Gastroesophageal sphincter (tissue), 4 donors: Measurements from ENCODE around the gene MYO1D. TPM values are rescaled to one million over a fixed set of nuclear protein-coding genes. Genes with fewer than 3 reads are reported as not detected.

ENCODE experiments used
- ATAC-seq: fragments of 150-250 bp; one replicate; pipeline ENCODE4 v1.9.1; 2016; ENCODE audit warnings: mild to moderate bottlenecking, moderate library complexity
- H3K27ac ChIP-seq, 4 donors: fragments of 200-600 bp; sonication (generic) in 3 of 4; 1 replicate in 3 of 4; 2 replicates in 1 of 4; pipeline ENCODE4 v1.5.1; 2016 to 2019
- H3K27me3 ChIP-seq: fragments of 200-600 bp; sonication (generic); one replicate; pipeline ENCODE4 v1.5.1; 2019
- H3K36me3 ChIP-seq, 2 donors: fragments of 200-600 bp; sonication (generic); one replicate each; pipeline ENCODE4 v1.5.1; 2019; ENCODE audit warnings: control low read depth in 1 of 2
- H3K4me1 ChIP-seq, 3 donors: fragments of 200-600 bp; sonication (generic); 1 replicate in 2 of 3; 2 replicates in 1 of 3; pipeline ENCODE4 v1.5.1; 2016 to 2019; ENCODE audit warnings: control low read depth in 2 of 3
- H3K4me3 ChIP-seq, 2 donors: fragments of 200-600 bp; sonication (generic); one replicate each; pipeline ENCODE4 v1.5.1; 2019; ENCODE audit warnings: mild to moderate bottlenecking in 1 of 2, moderate library complexity in 1 of 2
- H3K9me3 ChIP-seq, 3 donors: fragments of 200-600 bp; sonication (generic); one replicate each; pipeline ENCODE4 v1.5.1; 2017 to 2019; ENCODE audit warnings: control low read depth in 2 of 3
- CTCF ChIP-seq, 4 experiments: fragments of 200-600 bp in 2 of 4; fragments of 450-650 bp in 2 of 4; sonication (generic) in 1 of 4; IDR thresholded peaks; one replicate each; pipeline ENCODE4 v1.5.1; 2017 to 2019; ENCODE audit warnings: antibody characterized with exemption in 4 of 4, mild to moderate bottlenecking in 2 of 4, moderate library complexity in 2 of 4
- EP300 ChIP-seq: sonication (generic); formaldehyde crosslinking; IDR thresholded peaks from one replicate; pipeline ENCODE4 v1.6.1; 2017; ENCODE audit warnings: antibody characterized with exemption, mild to moderate bottlenecking
- POLR2A ChIP-seq, 2 donors: fragments of 450-650 bp; IDR thresholded peaks; one replicate each; pipeline ENCODE4 v1.6.1; 2017; ENCODE audit warnings: antibody characterized with exemption in 2 of 2, mild to moderate bottlenecking in 2 of 2, moderate library complexity in 1 of 2
- POLR2AphosphoS5 ChIP-seq: sonication (generic); formaldehyde crosslinking; IDR thresholded peaks from one replicate; pipeline ENCODE4 v1.6.1; 2017; ENCODE audit warnings: antibody characterized with exemption
- WGBS, 2 donors: methylation state at CpG; one replicate each; pipeline ENCODE4 v1.1.5; 2018; ENCODE audit warnings: low coverage in 1 of 2; 5-methylcytosine and 5-hydroxymethylcytosine counted together
- total RNA-seq, 4 donors: library from RNA; depleted of rRNA; stranded (reverse); fragments of >200 nt; gene quantifications; one replicate each; pipeline ENCODE4 v1.1.0, GENCODE V29; 2016

The MYO1D gene
- total RNA-seq, 4 donors from 2014 or later = 28.2 to 63.5 (median 47.2) TPM

GRCh38 chr17:32794533-32795246 lies 82.2 kb downstream of the MYO1D start:
- H3K9me3 ChIP-seq = no peaks in the 10 kb centered on the region
- peaks cover 0 to 13% (median 0%) of the 10 kb centered on the region in 3 donors for H3K4me1 ChIP-seq
- H3K27ac ChIP-seq = no peak overlapping the region
- 87 to 96% methylated on average over 5 to 7 of the region's 7 CpGs for WGBS, 2 donors
- ATAC-seq = no peak
- H3K4me3 ChIP-seq = no peak overlapping the region
- no peaks in the 10 kb centered on the region for H3K36me3 ChIP-seq
- no peaks in the 10 kb centered on the region for H3K27me3 ChIP-seq
- TF ChIP-seq POLR2A (IDR thresholded peaks at IDR 0.05) (no peak), POLR2AphosphoS5 (no peak), CTCF (IDR thresholded peaks at IDR 0.05) (no peak), EP300 (no peak)

- Histone ChIP-seq H3K9me3 (no peaks in the 10 kb centered on the region), H3K4me1 (peaks cover 0 to 13% (median 0%) of the 10 kb centered on the region in 3 donors)
- WGBS, 2 donors = 66 to 84% methylated on average over 4 of the region's 4 CpGs
These were observed 83.1 kb downstream of the MYO1D start for GRCh38 chr17:32793841-32794240.

GRCh38 chr17:32792207-32792606 lies 84.7 kb downstream of the MYO1D start:
- H3K4me1 ChIP-seq = peaks cover 0 to 13% (median 0%) of the 10 kb centered on the region in 3 donors
- TF ChIP-seq POLR2A (IDR thresholded peaks at IDR 0.05) = no peak
- no peak for TF ChIP-seq CTCF (IDR thresholded peaks at IDR 0.05)
- no peak for TF ChIP-seq EP300
- TF ChIP-seq POLR2AphosphoS5 = no peak
- H3K36me3 ChIP-seq = no peaks in the 10 kb centered on the region
- no peaks in the 10 kb centered on the region for H3K27me3 ChIP-seq
- H3K27ac ChIP-seq = no peak overlapping the region
- 91 to 100% methylated on average over 1 of the region's 1 CpG for WGBS, 2 donors
- no peak for ATAC-seq
- H3K4me3 ChIP-seq = no peak overlapping the region
- H3K9me3 ChIP-seq = no peaks in the 10 kb centered on the region

More at GRCh38 chr17:32793841-32794240, 83.1 kb downstream of the MYO1D start:
- Histone ChIP-seq H3K27me3 (no peaks in the 10 kb centered on the region), H3K27ac (no peak overlapping the region), H3K4me3 (no peak overlapping the region), H3K36me3 (no peaks in the 10 kb centered on the region)
- TF ChIP-seq EP300 (no peak), POLR2AphosphoS5 (no peak), POLR2A (IDR thresholded peaks at IDR 0.05) (no peak), CTCF (IDR thresholded peaks at IDR 0.05) (no peak)
- no peak for ATAC-seq

GRCh38 chr17:32786169-32786568 lies 90.8 kb downstream of the MYO1D start:
- ATAC-seq = no peak
- no peak overlapping the region for H3K27ac ChIP-seq

More at GRCh38 chr17:32786169-32786568, 90.8 kb downstream of the MYO1D start:
- no peaks in the 10 kb centered on the region for H3K27me3 ChIP-seq
- H3K4me1 ChIP-seq = no peaks in the 10 kb centered on the region
- 100% methylated on average over 1 of the region's 3 CpGs; no CpG with 5 or more reads in 1 of the 2 donors for WGBS, 2 donors
- no peaks in the 10 kb centered on the region for H3K9me3 ChIP-seq
- H3K4me3 ChIP-seq = no peak overlapping the region
- no peak for TF ChIP-seq EP300
- no peak for TF ChIP-seq POLR2AphosphoS5
- TF ChIP-seq POLR2A (IDR thresholded peaks at IDR 0.05) = no peak
- no peak for TF ChIP-seq CTCF (IDR thresholded peaks at IDR 0.05)
- no peaks in the 10 kb centered on the region for H3K36me3 ChIP-seq
